Stimulated activated CD8-positive, alpha-beta memory T cell treated with anti-CD3 and anti-CD28 coated beads, Interleukin-12 subunit alpha, Interleukin-12 subunit beta, amount 100 ng/mL, for 24 hours (primary cell): Measurements from ENCODE around the gene WDR82.

Experiments
- DNase-seq: peaks from one replicate; pipeline ENCODE4 v3.0.0-alpha.2; 2020; ENCODE audit errors: extremely low read depth

Gene WDR82

GRCh38 chr3:52238193-52238760 is 40.2 kb downstream of the WDR82 start:
- no peak for DNase-seq

- no peak for DNase-seq
Observed at GRCh38 chr3:52237657-52238172, 40.7 kb downstream of the WDR82 start.

GRCh38 chr3:52237006-52237656 is 41.3 kb downstream of the WDR82 start:
- no peak for DNase-seq

GRCh38 chr3:52236424-52236886 is 42.0 kb downstream of the WDR82 start:
- DNase-seq: no peak

GRCh38 chr3:52234516-52235447 is 43.7 kb downstream of the WDR82 start:
- no peak for DNase-seq

GRCh38 chr3:52233968-52234367 is 44.5 kb downstream of the WDR82 start:
- no peak for DNase-seq

GRCh38 chr3:52233108-52233591 is 45.3 kb downstream of the WDR82 start:
- DNase-seq: no peak

- no peak for DNase-seq
Observed at GRCh38 chr3:52232279-52233107, 46.0 kb downstream of the WDR82 start.

GRCh38 chr3:52231502-52232278 is 46.8 kb downstream of the WDR82 start:
- DNase-seq: peak; percentile 80

- no peak for DNase-seq
Observed at GRCh38 chr3:52230889-52231499, 47.5 kb downstream of the WDR82 start.

GRCh38 chr3:52230461-52230860 is 48.0 kb downstream of the WDR82 start:
- DNase-seq: no peak

- DNase-seq: no peak
Observed at GRCh38 chr3:52229656-52230055, 48.8 kb downstream of the WDR82 start.

GRCh38 chr3:52228751-52229291 is 49.6 kb downstream of the WDR82 start:
- DNase-seq: no peak

GRCh38 chr3:52228266-52228665 is 50.2 kb downstream of the WDR82 start:
- no peak for DNase-seq

- no peak for DNase-seq
Observed at GRCh38 chr3:52227766-52228165, 50.7 kb downstream of the WDR82 start.

GRCh38 chr3:52227117-52227516 is 51.3 kb downstream of the WDR82 start:
- DNase-seq: no peak

- no peak for DNase-seq
Observed at GRCh38 chr3:52226229-52226817, 52.1 kb downstream of the WDR82 start.

GRCh38 chr3:52225452-52226228 is 52.8 kb downstream of the WDR82 start, which contains the start of gene TLR9:
TSS of gene TLR9 (minus strand) at chr3:52225645. CDS start at chr3:52225529, 116 bp downstream.
- no peak for DNase-seq
